NB4 (cell line): ENCODE measurements around the gene FOXI1.

Experiments used
- DNase-seq: peaks from one replicate; pipeline ENCODE4 v3.0.0; 2010; ENCODE audit warnings: low read depth
- H3K4me3 ChIP-seq: one replicate; pipeline ENCODE4 v1.5.1; 2011; ENCODE audit warnings: mild to moderate bottlenecking, low read depth, low read length, moderate library complexity
- CTCF ChIP-seq: IDR thresholded peaks from one replicate; pipeline ENCODE4 v1.5.1; 2012; ENCODE audit warnings: low read depth, low read length
- MAX ChIP-seq: IDR thresholded peaks from 2 replicates; pipeline ENCODE4 v1.6.1; 2011; ENCODE audit warnings: low read depth, low read length
- MYC ChIP-seq: IDR thresholded peaks from 2 replicates; pipeline ENCODE4 v1.6.1; 2011; ENCODE audit warnings: low read depth, low read length
- POLR2A ChIP-seq: IDR thresholded peaks from 2 replicates; pipeline ENCODE4 v1.6.1; 2011; ENCODE audit warnings: mild to moderate bottlenecking; ENCODE audit not compliant: insufficient read length; ENCODE audit errors: extremely low read depth

Gene FOXI1

GRCh38 chr5:170105642-170106611 lies at the start of gene FOXI1:
Gene FOXI1, plus strand, starts transcription at chr5:170105897. Its CDS starts 61 bp downstream, at chr5:170105958.
- TF ChIP-seq CTCF (no peak), MYC (no peak), MAX (no peak), POLR2A (no peak)
- no peak for DNase-seq
- H3K4me3 ChIP-seq = no peak within 1 kb of the TSS

GRCh38 chr5:170056561-170057267 lies 49.0 kb upstream of the FOXI1 start:
- no peak for DNase-seq
- H3K4me3 ChIP-seq = no peak overlapping the region
- TF ChIP-seq MYC (no peak), MAX (no peak), POLR2A (no peak), CTCF (no peak)

GRCh38 chr5:170057311-170057710 lies 48.4 kb upstream of the FOXI1 start:
- TF ChIP-seq MYC (no peak), POLR2A (no peak), CTCF (no peak), MAX (no peak)
- H3K4me3 ChIP-seq = no peak overlapping the region
- DNase-seq = no peak

GRCh38 chr5:170059221-170059620 lies 46.5 kb upstream of the FOXI1 start:
- H3K4me3 ChIP-seq = no peak overlapping the region
- TF ChIP-seq MAX (no peak), POLR2A (no peak), CTCF (no peak), MYC (no peak)
- no peak for DNase-seq

- no peak overlapping the region for H3K4me3 ChIP-seq
- TF ChIP-seq POLR2A = no peak
- TF ChIP-seq CTCF = no peak
- no peak for TF ChIP-seq MAX
- TF ChIP-seq MYC = no peak
- peak; percentile 12 for DNase-seq
Measured at GRCh38 chr5:170067152-170067551, 38.5 kb upstream of the FOXI1 start.
